Measurements from ENCODE around the gene SOAT2. TPM values are rescaled to one million over a fixed set of nuclear protein-coding genes. Genes with fewer than 3 reads are reported as not detected.
A peak's percentile ranks its signal among the peaks of the same experiment; 100 is the strongest.

Gene SOAT2
- total RNA-seq, 1 experiment from 2014 or later: not detected

DNA sequence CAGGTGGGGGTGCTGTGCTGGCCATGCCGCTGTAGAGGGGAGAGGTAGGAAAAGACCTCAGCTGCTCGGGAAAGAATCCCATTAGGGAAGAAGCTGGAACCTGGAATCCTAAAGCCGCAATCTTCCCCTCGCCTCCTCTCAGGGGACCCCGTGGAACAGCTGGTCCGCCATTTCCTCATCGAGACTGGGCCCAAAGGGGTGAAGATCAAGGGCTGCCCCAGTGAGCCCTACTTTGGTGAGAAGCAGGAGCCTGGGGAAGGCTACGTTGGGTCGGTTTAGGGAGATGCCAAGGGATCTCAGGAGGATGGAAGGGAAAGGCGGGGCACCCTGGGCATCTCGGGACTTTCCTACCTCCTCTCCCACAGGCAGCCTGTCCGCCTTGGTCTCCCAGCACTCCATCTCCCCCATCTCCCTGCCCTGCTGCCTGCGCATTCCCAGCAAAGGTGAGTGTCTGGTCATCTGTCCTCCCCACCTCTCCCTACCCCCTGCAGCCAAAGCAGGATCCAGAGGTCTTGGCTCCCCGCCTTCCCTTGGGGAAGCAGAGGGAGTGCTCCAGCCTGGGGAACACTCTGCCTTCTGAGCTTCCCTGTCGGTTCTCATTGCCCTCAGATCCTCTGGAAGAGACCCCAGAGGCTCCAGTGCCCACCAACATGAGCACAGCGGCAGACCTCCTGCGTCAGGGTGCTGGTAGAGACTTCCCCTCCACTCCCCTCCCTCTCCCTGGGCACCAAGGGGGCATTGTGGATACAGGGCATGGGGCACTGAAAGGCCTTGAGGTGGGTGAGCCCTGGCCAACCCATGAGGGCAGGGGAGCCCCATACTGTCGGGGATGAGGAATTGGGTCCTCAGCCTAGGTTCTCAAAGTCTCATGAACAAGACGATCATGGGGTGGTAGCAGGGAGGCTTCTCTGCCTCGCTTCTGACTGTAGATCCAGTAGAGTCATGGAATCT is 41.0 kb upstream of the SOAT2 start:
- TF ChIP-seq, protein P1, sequence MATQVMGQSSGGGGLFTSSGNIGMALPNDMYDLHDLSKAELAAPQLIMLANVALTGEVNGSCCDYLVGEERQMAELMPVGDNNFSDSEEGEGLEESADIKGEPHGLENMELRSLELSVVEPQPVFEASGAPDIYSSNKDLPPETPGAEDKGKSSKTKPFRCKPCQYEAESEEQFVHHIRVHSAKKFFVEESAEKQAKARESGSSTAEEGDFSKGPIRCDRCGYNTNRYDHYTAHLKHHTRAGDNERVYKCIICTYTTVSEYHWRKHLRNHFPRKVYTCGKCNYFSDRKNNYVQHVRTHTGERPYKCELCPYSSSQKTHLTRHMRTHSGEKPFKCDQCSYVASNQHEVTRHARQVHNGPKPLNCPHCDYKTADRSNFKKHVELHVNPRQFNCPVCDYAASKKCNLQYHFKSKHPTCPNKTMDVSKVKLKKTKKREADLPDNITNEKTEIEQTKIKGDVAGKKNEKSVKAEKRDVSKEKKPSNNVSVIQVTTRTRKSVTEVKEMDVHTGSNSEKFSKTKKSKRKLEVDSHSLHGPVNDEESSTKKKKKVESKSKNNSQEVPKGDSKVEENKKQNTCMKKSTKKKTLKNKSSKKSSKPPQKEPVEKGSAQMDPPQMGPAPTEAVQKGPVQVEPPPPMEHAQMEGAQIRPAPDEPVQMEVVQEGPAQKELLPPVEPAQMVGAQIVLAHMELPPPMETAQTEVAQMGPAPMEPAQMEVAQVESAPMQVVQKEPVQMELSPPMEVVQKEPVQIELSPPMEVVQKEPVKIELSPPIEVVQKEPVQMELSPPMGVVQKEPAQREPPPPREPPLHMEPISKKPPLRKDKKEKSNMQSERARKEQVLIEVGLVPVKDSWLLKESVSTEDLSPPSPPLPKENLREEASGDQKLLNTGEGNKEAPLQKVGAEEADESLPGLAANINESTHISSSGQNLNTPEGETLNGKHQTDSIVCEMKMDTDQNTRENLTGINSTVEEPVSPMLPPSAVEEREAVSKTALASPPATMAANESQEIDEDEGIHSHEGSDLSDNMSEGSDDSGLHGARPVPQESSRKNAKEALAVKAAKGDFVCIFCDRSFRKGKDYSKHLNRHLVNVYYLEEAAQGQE (IDR thresholded peaks at IDR 0.05; ENCODE audit: insufficient read depth in 1 of 2, low read depth in 2 of 2, low read length in 1 of 2): no peak
- TF ChIP-seq, protein P2, sequence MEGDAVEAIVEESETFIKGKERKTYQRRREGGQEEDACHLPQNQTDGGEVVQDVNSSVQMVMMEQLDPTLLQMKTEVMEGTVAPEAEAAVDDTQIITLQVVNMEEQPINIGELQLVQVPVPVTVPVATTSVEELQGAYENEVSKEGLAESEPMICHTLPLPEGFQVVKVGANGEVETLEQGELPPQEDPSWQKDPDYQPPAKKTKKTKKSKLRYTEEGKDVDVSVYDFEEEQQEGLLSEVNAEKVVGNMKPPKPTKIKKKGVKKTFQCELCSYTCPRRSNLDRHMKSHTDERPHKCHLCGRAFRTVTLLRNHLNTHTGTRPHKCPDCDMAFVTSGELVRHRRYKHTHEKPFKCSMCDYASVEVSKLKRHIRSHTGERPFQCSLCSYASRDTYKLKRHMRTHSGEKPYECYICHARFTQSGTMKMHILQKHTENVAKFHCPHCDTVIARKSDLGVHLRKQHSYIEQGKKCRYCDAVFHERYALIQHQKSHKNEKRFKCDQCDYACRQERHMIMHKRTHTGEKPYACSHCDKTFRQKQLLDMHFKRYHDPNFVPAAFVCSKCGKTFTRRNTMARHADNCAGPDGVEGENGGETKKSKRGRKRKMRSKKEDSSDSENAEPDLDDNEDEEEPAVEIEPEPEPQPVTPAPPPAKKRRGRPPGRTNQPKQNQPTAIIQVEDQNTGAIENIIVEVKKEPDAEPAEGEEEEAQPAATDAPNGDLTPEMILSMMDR (IDR thresholded peaks at IDR 0.05): peak; percentile 28; the same call in 1 of the 2 replicates
- Histone ChIP-seq H3K4me3 (ENCODE audit: low read depth in 2 of 2, low read length in 2 of 2) (no peak overlapping the region), H3K9me3 (ENCODE audit: control insufficient read depth, insufficient read depth, low read depth, low read length) (no peaks in the 10 kb centered on the region), H3K27me3 (ENCODE audit: control insufficient read depth, insufficient read depth, low read length) (no peaks in the 10 kb centered on the region), H3K27ac (ENCODE audit: low read length) (no peak overlapping the region; the same call in 1 of the 2 replicates), H3K4me1 (ENCODE audit: control insufficient read depth, insufficient read depth, low read length) (peaks cover 13% of the 10 kb centered on the region), H3K36me3 (ENCODE audit: control insufficient read depth, insufficient read depth, low read length) (no peaks in the 10 kb centered on the region; the same call in 1 of the 2 replicates)
- DNase-seq (ENCODE audit: low read depth, low spot score) (no peak), ATAC-seq (no peak)
- no TSS peak for BruUV-seq (replicated peaks)
- ChIA-PET CTCF (interaction anchor here (0.5 to 1.3 kb wide), 2 partner anchors 14 to 415 kb away, joined by 3 to 5 read pairs; no protein-coding TSS in a partner anchor), POLR2A (no interaction called here)
- in situ Hi-C loops (cut with HindIII; ENCODE audit: low pct_unique_long_range_greater_than_20kb, low sequenced_read_pairs) (no loop called here), intact Hi-C loops (cut with micrococcal nuclease; ENCODE audit: unreplicated experiment) (loop anchor here (10.0 kb wide), 1 partner anchor 93 kb away; no protein-coding TSS in a partner anchor)

DNA sequence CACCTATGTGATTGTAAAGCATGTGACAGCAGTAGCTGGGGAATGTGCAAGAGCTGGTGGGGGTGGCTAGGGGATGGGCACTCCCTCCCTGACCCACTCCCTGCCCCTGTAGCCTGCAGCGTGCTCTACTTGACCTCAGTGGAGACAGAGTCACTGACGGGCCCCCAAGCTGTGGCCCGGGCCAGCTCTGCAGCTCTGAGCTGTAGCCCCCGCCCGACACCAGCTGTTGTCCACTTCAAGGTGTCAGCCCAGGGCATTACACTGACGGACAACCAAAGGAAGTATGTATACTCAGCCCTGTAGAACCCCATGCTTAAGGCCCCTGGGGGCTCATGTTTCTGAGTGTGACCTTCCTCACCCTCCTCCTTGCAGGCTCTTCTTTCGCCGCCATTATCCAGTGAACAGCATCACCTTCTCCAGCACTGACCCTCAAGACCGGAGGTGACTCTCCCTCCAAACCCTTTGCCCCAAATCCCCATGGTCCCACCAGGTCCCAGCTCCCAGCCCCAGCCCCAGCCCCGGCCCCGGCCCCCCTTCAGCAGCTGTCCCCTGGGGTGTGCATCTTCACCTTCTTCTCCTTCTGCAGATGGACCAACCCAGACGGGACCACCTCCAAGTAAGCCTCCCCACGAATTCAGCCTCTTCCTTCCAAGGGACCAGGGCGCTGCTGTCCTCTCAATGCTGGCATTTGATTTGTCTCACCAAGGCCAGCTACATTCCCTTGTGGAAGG is 40.1 kb upstream of the SOAT2 start:
- intact Hi-C loops (cut with micrococcal nuclease; ENCODE audit: unreplicated experiment): loop anchor here (10.0 kb wide), 1 partner anchor 92 kb away; no protein-coding TSS in a partner anchor

More for the DNA sequence above, 40.1 kb upstream of the SOAT2 start:
- no TSS peak for BruUV-seq (replicated peaks)
- Histone ChIP-seq H3K9me3 (ENCODE audit: control insufficient read depth, insufficient read depth, low read depth, low read length) (no peaks in the 10 kb centered on the region), H3K36me3 (ENCODE audit: control insufficient read depth, insufficient read depth, low read length) (no peaks in the 10 kb centered on the region; the same call in 1 of the 2 replicates), H3K27me3 (ENCODE audit: control insufficient read depth, insufficient read depth, low read length) (no peaks in the 10 kb centered on the region), H3K4me1 (ENCODE audit: control insufficient read depth, insufficient read depth, low read length) (peaks cover 13% of the 10 kb centered on the region), H3K27ac (ENCODE audit: low read length) (no peak overlapping the region), H3K4me3 (ENCODE audit: low read depth in 2 of 2, low read length in 2 of 2) (no peak overlapping the region)
- CTCF ChIA-PET: no interaction called here
- DNase-seq (ENCODE audit: low read depth, low spot score) (no peak), ATAC-seq (no peak)
- TF ChIP-seq TCF7L2 (IDR thresholded peaks at IDR 0.05; ENCODE audit: low read depth, low read length) (no peak), SIN3A (IDR thresholded peaks at IDR 0.05; ENCODE audit: borderline replicate concordance, insufficient read depth, low read depth, low read length) (no peak), POLR2AphosphoS5 (IDR thresholded peaks at IDR 0.05; ENCODE audit: low read depth, low read length) (no peak)
- TF ChIP-seq, protein P1 (IDR thresholded peaks at IDR 0.05; ENCODE audit: insufficient read depth in 1 of 2, low read depth in 2 of 2, low read length in 1 of 2): no peak
- TF ChIP-seq, protein P2 (IDR thresholded peaks at IDR 0.05): no peak
- in situ Hi-C loops (cut with HindIII; ENCODE audit: low pct_unique_long_range_greater_than_20kb, low sequenced_read_pairs): no loop called here
- POLR2A ChIA-PET: no interaction called here

All from Panc1 (cell line).